NB4 (cell line): ENCODE data around the gene SLC10A3.

Experiments
- DNase-seq: peaks from one replicate; pipeline ENCODE4 v3.0.0; 2010; ENCODE audit warnings: low read depth
- H3K4me3 ChIP-seq: one replicate; pipeline ENCODE4 v1.5.1; 2011; ENCODE audit warnings: mild to moderate bottlenecking, low read depth, low read length, moderate library complexity
- CTCF ChIP-seq: IDR thresholded peaks from one replicate; pipeline ENCODE4 v1.5.1; 2012; ENCODE audit warnings: low read depth, low read length
- MAX ChIP-seq: IDR thresholded peaks from 2 replicates; pipeline ENCODE4 v1.6.1; 2011; ENCODE audit warnings: low read depth, low read length
- MYC ChIP-seq: IDR thresholded peaks from 2 replicates; pipeline ENCODE4 v1.6.1; 2011; ENCODE audit warnings: low read depth, low read length
- POLR2A ChIP-seq: IDR thresholded peaks from 2 replicates; pipeline ENCODE4 v1.6.1; 2011; ENCODE audit warnings: mild to moderate bottlenecking; ENCODE audit not compliant: insufficient read length; ENCODE audit errors: extremely low read depth

The SLC10A3 gene

GRCh38 chrX:154513716-154514115 is 23.3 kb upstream of the SLC10A3 start:
- H3K4me3 ChIP-seq = no peak overlapping the region
- TF ChIP-seq MYC (no peak), MAX (no peak), POLR2A (no peak), CTCF (no peak)
- DNase-seq = no peak

- H3K4me3 ChIP-seq = no peak overlapping the region
- TF ChIP-seq MYC (no peak), CTCF (no peak), POLR2A (no peak), MAX (no peak)
- no peak for DNase-seq
Measured at GRCh38 chrX:154512879-154513553, 22.6 kb upstream of the SLC10A3 start.

- no peak for TF ChIP-seq MYC
- no peak for TF ChIP-seq MAX
- TF ChIP-seq POLR2A = no peak
- no peak for TF ChIP-seq CTCF
- no peak overlapping the region for H3K4me3 ChIP-seq
- no peak for DNase-seq
Measured at GRCh38 chrX:154511761-154512160, 21.3 kb upstream of the SLC10A3 start.

- TF ChIP-seq MAX (no peak), CTCF (no peak), MYC (no peak), POLR2A (no peak)
Measured at GRCh38 chrX:154509455-154509854, 19.0 kb upstream of the SLC10A3 start.

GRCh38 chrX:154508384-154508745 is 17.9 kb upstream of the SLC10A3 start:
- no peak for DNase-seq
- no peak overlapping the region for H3K4me3 ChIP-seq
- TF ChIP-seq MYC (no peak), MAX (no peak), POLR2A (no peak), CTCF (no peak)

More at GRCh38 chrX:154509455-154509854, 19.0 kb upstream of the SLC10A3 start:
- DNase-seq = no peak
- H3K4me3 ChIP-seq = no peak overlapping the region
